Endothelial cell of umbilical vein (primary cell): Measurements from ENCODE around the gene CLNK. TPM values are rescaled to one million over a fixed set of nuclear protein-coding genes. Genes with fewer than 3 reads are reported as not detected.
A peak's percentile ranks its signal among the peaks of the same experiment; 100 is the strongest.

Source experiments
- BruUV-seq: library from RNA; stranded (reverse); fragments of 400-500 nt; replicated peaks from 2 replicates; lab custom pipeline; 2021; lab: Mats Ljungman, UMichigan
- CTCF ChIA-PET: fragments of 300-600, 350-600 bp; sonication (Branson Sonifier 250); formaldehyde crosslinking; loops from one replicate; lab custom pipeline; 2021; ENCODE audit warnings: antibody characterized with exemption, inconsistent platforms; lab: Charles Lee
- POLR2A ChIA-PET: fragments of 300-600, 350-600 bp; sonication (Branson Sonifier 250); formaldehyde crosslinking; loops from one replicate; lab custom pipeline; 2021; ENCODE audit warnings: antibody characterized with exemption, inconsistent platforms; lab: Charles Lee
- DNase-seq: peaks from one replicate; pipeline ENCODE4 v3.0.0-alpha.2; 2011; ENCODE audit warnings: low read depth, low spot score
- FAIRE-seq: peaks from 2 replicates; lab custom pipeline; 2011; peaks lifted over from hg19 to GRCh38; lab: Jason Lieb, UNC
- H2AFZ ChIP-seq: 2 replicates; pipeline ENCODE4 v1.6.0; 2012; ENCODE audit warnings: low read depth, low read length, control low read depth, inconsistent platforms
- H3K27ac ChIP-seq: 2 replicates; pipeline ENCODE4 v1.5.1; 2011; ENCODE audit warnings: low read depth, mild to moderate bottlenecking, control low read depth, low read length, moderate library complexity; ENCODE audit not compliant: insufficient read depth
- H3K27me3 ChIP-seq, 2 experiments: 2 replicates each; pipeline versions ENCODE4 v1.6.0 to v1.6.1; 2011; ENCODE audit warnings: low read length in 2 of 2, mixed read lengths in 1 of 2; ENCODE audit not compliant: control insufficient read depth in 2 of 2, insufficient read depth in 2 of 2
- H3K36me3 ChIP-seq, 2 experiments: 2 replicates in 1 of 2; 3 replicates in 1 of 2; pipeline ENCODE4 v1.5.1; 2011; ENCODE audit warnings: low read length in 2 of 2, mild to moderate bottlenecking in 1 of 2, moderate library complexity in 1 of 2; ENCODE audit not compliant: control insufficient read depth in 2 of 2, insufficient read depth in 2 of 2; ENCODE audit errors: extremely low read depth in 1 of 2
- H3K4me1 ChIP-seq: 3 replicates; pipeline ENCODE4 v1.5.1; 2011; ENCODE audit warnings: mild to moderate bottlenecking, low read length; ENCODE audit not compliant: control insufficient read depth, insufficient read depth; ENCODE audit errors: extremely low read depth
- H3K4me2 ChIP-seq: 2 replicates; pipeline ENCODE4 v1.6.1; 2011; ENCODE audit warnings: low read length, control low read depth, mixed read lengths; ENCODE audit not compliant: insufficient read depth
- H3K4me3 ChIP-seq, 3 experiments: fragments of 200-600 bp in 1 of 3; sonication (generic), shearing (Covaris generic) in 1 of 3; replicated peaks in 1 of 3; 2 replicates each; pipeline ENCODE4 v1.5.1; 2011 to 2016; ENCODE audit warnings: control low read depth in 3 of 3, low read length in 3 of 3, mild to moderate bottlenecking in 2 of 3, inconsistent platforms in 1 of 3, low read depth in 1 of 3, moderate library complexity in 1 of 3; ENCODE audit not compliant: insufficient read depth in 1 of 3
- H3K79me2 ChIP-seq: 2 replicates; pipeline ENCODE4 v1.6.0; 2012; ENCODE audit warnings: low read length, inconsistent platforms; ENCODE audit not compliant: control insufficient read depth, insufficient read depth
- H3K9ac ChIP-seq: replicated peaks from 2 replicates; pipeline ENCODE3; 2011; ENCODE audit warnings: low read length, control low read depth; ENCODE audit not compliant: insufficient read depth; ENCODE audit errors: extremely low read depth
- H3K9me1 ChIP-seq: replicated peaks from 3 replicates; pipeline ENCODE4 v1.6.0; 2011; ENCODE audit warnings: mild to moderate bottlenecking, low read length; ENCODE audit not compliant: control insufficient read depth, insufficient read depth; ENCODE audit errors: extremely low read depth
- H3K9me3 ChIP-seq: replicated peaks from 2 replicates; pipeline ENCODE4 v1.5.1; 2012; ENCODE audit warnings: low read length, inconsistent platforms; ENCODE audit not compliant: control insufficient read depth, insufficient read depth
- H4K20me1 ChIP-seq: replicated peaks from 2 replicates; pipeline ENCODE3; 2011; ENCODE audit warnings: mild to moderate bottlenecking, low read length; ENCODE audit not compliant: control insufficient read depth, insufficient read depth; ENCODE audit errors: extremely low read depth
- EZH2 ChIP-seq: IDR thresholded peaks from 2 replicates; pipeline ENCODE4 v1.6.1; 2012; ENCODE audit warnings: borderline replicate concordance, low read depth, mild to moderate bottlenecking, moderate library complexity, low read length, inconsistent platforms; ENCODE audit not compliant: severe bottlenecking
- FOS ChIP-seq: IDR thresholded peaks from 2 replicates; pipeline ENCODE4 v1.6.1; 2011; ENCODE audit warnings: mild to moderate bottlenecking, low read length, moderate library complexity, borderline replicate concordance; ENCODE audit not compliant: insufficient read depth
- GATA2 ChIP-seq: IDR thresholded peaks from 2 replicates; pipeline ENCODE4 v1.7.0; 2011; ENCODE audit warnings: low read depth, mild to moderate bottlenecking, moderate library complexity, mixed read lengths, low read length; ENCODE audit not compliant: insufficient read length, insufficient read depth
- JUN ChIP-seq: IDR thresholded peaks from 2 replicates; pipeline ENCODE4 v1.6.1; 2011; ENCODE audit warnings: borderline replicate concordance, low read depth; ENCODE audit not compliant: insufficient read length, insufficient read depth
- MYC ChIP-seq: IDR thresholded peaks from one replicate; pipeline ENCODE4 v1.6.1; 2011; ENCODE audit warnings: mild to moderate bottlenecking, low read depth, low read length
- POLR2A ChIP-seq: IDR thresholded peaks from 2 replicates; pipeline ENCODE4 v1.6.1; 2012; ENCODE audit warnings: low read depth, mild to moderate bottlenecking, control low read depth, low read length
- POLR2AphosphoS5 ChIP-seq: IDR thresholded peaks from 2 replicates; pipeline ENCODE4 v1.6.1; 2012; ENCODE audit warnings: low read depth, mild to moderate bottlenecking, control low read depth, low read length, moderate library complexity; ENCODE audit not compliant: insufficient read depth
- dilution Hi-C: fragments of 300-500 bp; cut with MboI; formaldehyde crosslinking; loops from one replicate; pipeline ENCODE4 v1.15.0; 2019; ENCODE audit warnings: low sequenced_read_pairs; ENCODE audit not compliant: extremely low pct_ligation_motif_present
- intact Hi-C: fragments of 100-400 bp; cut with micrococcal nuclease; formaldehyde crosslinking; loops from one replicate; pipeline ENCODE4 v1.10.0; 2022
- polyA plus RNA-seq, 4 experiments: library from polyadenylated mRNA; depleted of rRNA in 3 of 4; stranded (reverse) in 3 of 4; unstranded in 1 of 4; fragments of >200 nt; gene quantifications; 2 replicates each; pipeline versions ENCODE4 v1.2.1 to v1.2.3, GENCODE V29; 2011 to 2012; ENCODE audit warnings: missing spikeins in 1 of 4
- total RNA-seq: library from RNA; stranded (reverse); gene quantifications from 2 replicates; pipeline ENCODE4 v1.2.3, GENCODE V29; 2021
- TF ChIP-seq, protein P1 (sequence below): IDR thresholded peaks from 2 replicates; pipeline ENCODE4 v1.6.1; 2011; ENCODE audit not compliant: insufficient read depth, insufficient read length
- TF ChIP-seq, protein P2 (sequence below), 2 donors: IDR thresholded peaks; 1 replicate in 1 of 2; 2 replicates in 1 of 2; pipeline ENCODE4 v1.5.1; 2011; ENCODE audit warnings: low read length in 2 of 2, mild to moderate bottlenecking in 2 of 2, moderate library complexity in 2 of 2, control low read depth in 1 of 2, inconsistent platforms in 1 of 2, low read depth in 1 of 2; ENCODE audit not compliant: insufficient read depth in 1 of 2; ENCODE audit errors: extremely low read depth in 1 of 2

CLNK gene
- total and polyA plus RNA-seq, 2 donors (not counting 3 experiments of a cell fraction or from before 2014, with no cell fraction given): not detected

DNA sequence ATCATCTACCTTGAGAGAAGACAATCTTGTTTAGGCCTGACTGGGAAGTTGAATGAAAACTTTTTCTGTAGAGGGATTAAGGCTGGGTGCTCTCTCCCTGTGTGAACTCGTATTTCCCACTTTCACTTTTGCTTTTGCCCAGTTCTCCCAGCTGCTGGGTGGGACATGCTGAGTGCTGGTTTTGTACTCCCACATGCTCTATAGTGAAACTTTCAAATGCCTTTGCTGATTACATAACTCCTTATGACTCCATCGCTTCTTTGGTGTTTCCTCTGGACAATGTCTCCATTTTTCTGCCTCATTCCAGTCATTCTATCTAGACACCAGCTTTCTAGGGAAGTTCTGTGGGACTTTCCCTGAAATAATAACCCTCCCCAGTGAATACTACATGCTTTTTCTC, 100.5 kb downstream of the CLNK start:
- ChIA-PET POLR2A (no interaction called here), CTCF (interaction anchor here (0.6 to 1.4 kb wide), 3 partner anchors 11 to 1134 kb away, joined by 3 to 4 read pairs (median 3); no protein-coding TSS in a partner anchor)
- no peaks in the 10 kb centered on the region for H4K20me1 ChIP-seq
- H3K4me3 ChIP-seq: no peak overlapping the region
- no peak overlapping the region for H3K9ac ChIP-seq
- peak; percentile 24 for DNase-seq
- no peaks in the 10 kb centered on the region for H3K9me1 ChIP-seq
- no peaks in the 10 kb centered on the region for H3K79me2 ChIP-seq
- no peaks in the 10 kb centered on the region for H3K27me3 ChIP-seq
- no peaks in the 10 kb centered on the region for H3K9me3 ChIP-seq
- TF ChIP-seq EZH2: no peak
- TF ChIP-seq, protein P1, sequence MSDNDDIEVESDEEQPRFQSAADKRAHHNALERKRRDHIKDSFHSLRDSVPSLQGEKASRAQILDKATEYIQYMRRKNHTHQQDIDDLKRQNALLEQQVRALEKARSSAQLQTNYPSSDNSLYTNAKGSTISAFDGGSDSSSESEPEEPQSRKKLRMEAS: no peak
- TF ChIP-seq FOS: no peak
- no peak for TF ChIP-seq POLR2A
- TF ChIP-seq POLR2AphosphoS5: no peak
- no peak for TF ChIP-seq JUN
- no peak for TF ChIP-seq MYC
- TF ChIP-seq, protein P2, sequence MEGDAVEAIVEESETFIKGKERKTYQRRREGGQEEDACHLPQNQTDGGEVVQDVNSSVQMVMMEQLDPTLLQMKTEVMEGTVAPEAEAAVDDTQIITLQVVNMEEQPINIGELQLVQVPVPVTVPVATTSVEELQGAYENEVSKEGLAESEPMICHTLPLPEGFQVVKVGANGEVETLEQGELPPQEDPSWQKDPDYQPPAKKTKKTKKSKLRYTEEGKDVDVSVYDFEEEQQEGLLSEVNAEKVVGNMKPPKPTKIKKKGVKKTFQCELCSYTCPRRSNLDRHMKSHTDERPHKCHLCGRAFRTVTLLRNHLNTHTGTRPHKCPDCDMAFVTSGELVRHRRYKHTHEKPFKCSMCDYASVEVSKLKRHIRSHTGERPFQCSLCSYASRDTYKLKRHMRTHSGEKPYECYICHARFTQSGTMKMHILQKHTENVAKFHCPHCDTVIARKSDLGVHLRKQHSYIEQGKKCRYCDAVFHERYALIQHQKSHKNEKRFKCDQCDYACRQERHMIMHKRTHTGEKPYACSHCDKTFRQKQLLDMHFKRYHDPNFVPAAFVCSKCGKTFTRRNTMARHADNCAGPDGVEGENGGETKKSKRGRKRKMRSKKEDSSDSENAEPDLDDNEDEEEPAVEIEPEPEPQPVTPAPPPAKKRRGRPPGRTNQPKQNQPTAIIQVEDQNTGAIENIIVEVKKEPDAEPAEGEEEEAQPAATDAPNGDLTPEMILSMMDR (IDR thresholded peaks at IDR 0.05; ENCODE audit: extremely low read depth in 1 of 2, insufficient read depth in 1 of 2, low read depth in 1 of 2, low read length in 2 of 2): no peak
- no peak for TF ChIP-seq GATA2
- intact Hi-C loops: loop anchor here (5.0 to 10.0 kb wide), 3 partner anchors 1038 to 1371 kb away; no protein-coding TSS in a partner anchor
- H2AFZ ChIP-seq: peak overlapping the region; percentile 9
- H3K27ac ChIP-seq: no peak overlapping the region
- H3K4me1 ChIP-seq: no peaks in the 10 kb centered on the region
- dilution Hi-C loops: no loop called here
- peak overlapping the region; percentile 40 for H3K4me2 ChIP-seq
- BruUV-seq: no TSS peak
- FAIRE-seq: peak; percentile 46
- no peaks in the 10 kb centered on the region for H3K36me3 ChIP-seq
